M059J (cell line): ENCODE results near the gene GPC5. TPM values are rescaled to one million over a fixed set of nuclear protein-coding genes. Genes with fewer than 3 reads are reported as not detected.
"Not testable (repeated sequence)": the region's sequence is repeated elsewhere in the genome, so short reads cannot be mapped to it uniquely, and the experiment has no call there.

ENCODE experiments used
- DNase-seq: peaks from one replicate; pipeline ENCODE4 v3.0.0-alpha.2; 2012; ENCODE audit warnings: low read depth
- total RNA-seq: library from RNA; depleted of rRNA; stranded (reverse); fragments of >200 nt; shearing (Covaris generic); gene quantifications from 2 replicates; pipeline ENCODE4 v1.2.3, GENCODE V29; 2014

The GPC5 gene
- total RNA-seq, 1 experiment from 2014 or later = 0.25 TPM

DNA sequence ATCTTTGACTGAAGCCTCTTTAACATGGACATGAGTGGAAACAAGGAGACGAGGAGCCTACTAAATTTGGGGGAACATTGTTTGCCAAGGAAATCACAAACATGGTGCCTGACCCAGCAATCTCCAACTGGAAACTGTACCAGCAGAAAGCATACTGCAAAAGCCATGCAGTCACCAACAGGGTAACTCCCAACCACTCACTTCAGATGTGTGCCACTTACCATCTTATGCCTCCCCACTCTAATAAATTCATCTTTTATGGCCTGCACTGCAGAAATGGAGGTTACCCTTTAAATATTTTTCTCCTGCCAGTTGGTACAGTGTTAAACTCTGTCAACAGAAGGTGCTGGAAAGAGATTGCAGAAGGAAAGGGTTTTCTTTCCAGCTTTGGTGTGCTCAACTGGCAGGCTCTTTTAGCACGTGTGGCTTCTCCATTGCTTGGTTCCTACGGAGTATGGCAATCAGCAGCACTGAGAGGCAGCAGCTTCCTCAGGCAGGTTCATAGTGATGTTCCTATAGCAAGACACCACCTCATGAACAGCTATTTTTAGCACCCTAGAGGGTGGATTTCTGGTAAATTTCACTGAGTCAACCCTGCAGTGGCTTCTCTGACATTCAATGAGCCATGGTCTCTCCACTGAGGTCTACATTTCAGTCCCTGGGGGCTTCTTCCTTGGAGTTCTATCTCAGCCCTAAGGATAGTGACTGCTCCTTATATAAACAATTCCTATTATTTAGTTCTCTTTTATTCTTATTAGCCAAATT lies 29.6 kb upstream of the GPC5 start:
- peak; percentile 48 for DNase-seq

DNA sequence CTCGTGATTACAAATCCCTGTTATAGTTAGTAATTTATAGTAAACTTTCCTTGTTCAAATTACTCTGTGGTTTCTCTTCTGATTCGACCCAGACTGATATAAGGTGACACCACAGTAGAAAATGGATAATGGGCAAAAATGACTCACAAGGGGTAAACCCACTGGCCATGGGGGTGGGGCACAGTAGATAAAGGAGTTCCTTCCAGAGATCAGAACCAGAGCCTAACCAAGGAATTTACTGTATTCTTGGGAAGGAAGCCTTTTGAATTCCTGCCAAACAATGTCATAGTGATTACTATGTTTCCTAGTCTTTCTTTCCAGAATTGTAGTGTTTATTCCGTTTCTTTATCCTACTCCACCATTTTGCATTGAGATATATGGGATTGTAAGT lies 29.0 kb upstream of the GPC5 start:
- peak; percentile 75 for DNase-seq

DNA sequence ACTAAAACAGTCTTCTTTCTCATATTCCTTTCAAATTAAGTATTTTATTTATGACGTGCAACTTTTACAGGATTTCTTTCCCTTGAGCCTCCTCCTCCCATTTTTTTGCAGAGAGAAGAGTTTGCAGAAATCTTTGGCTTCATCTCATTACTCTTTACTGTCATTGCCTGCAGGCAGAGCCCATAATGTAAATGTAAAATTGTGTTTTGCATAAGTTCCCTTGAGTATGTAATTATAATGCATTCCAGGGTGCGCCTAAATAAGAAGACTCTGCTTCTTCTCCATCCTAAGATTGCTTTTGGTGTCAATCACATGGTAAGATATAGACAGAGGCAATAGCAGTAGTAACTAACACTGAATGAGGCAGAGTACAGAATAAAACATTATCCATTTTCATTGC lies 27.9 kb upstream of the GPC5 start:
- no peak for DNase-seq

DNA sequence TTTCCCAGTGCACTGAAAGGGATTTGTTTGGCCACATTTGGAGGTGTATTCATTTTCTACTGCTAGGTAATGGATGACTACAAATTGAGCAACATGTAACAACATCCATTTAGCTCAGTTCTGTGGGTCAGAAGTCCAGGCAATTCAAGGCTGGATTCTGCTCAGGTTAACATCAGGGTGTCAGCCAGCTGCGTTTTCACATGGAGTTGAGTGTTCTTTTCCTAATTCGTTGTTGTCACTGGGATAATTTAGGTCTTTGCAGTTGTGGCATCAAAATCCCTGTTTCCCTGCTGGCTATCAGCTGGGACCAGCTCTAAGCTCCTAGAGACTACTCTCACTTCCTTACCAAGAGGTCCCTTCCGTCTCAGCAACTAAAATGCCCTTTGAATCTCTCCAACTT lies 25.5 kb upstream of the GPC5 start:
- no peak for DNase-seq

DNA sequence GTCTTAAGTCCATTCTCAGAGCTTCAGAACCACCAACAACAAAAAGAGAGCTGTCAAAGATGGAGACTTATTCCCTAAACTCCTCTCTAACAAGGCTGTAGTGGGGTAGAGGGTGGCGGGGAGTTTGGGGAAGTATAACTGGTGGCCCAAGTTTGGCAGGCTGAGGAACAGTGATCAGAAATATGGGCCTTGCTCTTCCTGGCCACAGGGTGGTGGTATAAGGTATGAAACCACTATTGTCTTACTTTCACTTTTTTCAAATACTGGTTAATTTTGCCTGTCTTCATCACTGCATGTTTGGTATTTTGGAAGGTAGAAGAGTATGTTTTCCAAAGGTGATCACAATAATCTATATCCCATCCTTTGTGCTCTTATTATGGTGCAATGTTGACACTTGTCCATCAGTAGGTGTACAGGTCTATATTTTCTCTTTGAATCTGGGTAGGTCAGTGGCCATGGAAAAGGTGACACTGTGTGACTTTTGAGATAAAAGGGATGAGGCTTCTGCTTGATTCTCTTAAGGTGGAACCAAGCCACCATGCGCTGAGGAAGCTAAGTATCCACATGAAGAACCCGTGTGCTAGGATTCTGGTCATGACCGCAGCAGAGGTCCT lies 23.2 kb upstream of the GPC5 start:
- peak; percentile 2 for DNase-seq

DNA sequence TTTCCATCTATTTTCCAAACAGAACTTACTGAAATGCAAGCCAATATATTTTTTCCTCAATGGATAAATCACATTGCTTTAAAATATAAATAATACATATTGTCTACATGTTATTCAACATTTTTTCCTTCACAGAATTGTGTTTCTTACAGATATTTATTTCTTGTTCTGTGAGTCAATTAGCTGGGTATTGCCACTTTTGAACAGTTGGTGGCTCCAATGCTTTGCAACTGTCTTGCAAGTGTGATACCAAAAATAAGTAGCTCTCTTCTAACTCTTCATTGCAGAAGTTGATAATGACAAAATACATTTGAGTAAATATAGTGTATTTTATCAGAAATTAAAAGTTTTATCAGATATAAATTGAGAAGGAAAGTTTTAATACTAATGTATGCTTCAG lies 17.1 kb upstream of the GPC5 start:
- peak; percentile 2 for DNase-seq

DNA sequence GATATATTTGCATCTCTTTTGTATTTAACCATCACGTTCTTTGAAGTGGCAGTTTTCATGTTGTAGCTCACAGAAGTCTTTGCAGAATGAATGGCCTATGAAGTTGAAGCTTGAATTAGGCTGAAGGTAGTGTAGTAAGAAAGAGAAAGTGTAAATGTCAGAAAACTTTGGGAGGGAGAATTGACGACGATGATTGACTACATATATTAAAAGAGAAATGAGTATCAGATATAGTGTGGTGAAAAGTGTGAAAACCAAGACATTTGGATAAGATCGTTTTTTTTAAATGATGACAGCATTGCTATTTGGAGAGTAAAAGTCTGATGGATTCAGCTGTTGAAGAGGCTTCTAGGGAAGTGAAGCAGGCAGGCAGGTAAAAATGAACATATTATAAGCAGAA lies 14.6 kb upstream of the GPC5 start:
- no peak for DNase-seq

DNA sequence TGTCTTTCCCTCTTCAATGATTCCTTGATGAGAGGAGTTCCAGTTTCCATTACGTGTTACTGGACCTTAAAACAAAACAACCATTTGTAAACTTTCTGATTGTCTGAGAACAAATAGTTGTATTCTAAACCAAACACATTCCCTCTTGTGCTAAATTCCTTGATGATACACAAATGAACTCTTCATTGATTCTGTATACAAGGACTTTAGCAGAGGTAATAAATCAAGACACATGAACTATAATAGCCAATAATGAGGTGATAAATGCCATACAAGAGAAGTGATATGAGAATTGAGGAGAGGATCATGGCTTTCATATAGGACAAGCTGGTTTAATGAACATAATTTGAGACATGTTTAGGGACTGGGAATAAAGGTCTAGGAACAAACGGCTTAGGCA lies 13.5 kb upstream of the GPC5 start:
- DNase-seq = no peak

DNA sequence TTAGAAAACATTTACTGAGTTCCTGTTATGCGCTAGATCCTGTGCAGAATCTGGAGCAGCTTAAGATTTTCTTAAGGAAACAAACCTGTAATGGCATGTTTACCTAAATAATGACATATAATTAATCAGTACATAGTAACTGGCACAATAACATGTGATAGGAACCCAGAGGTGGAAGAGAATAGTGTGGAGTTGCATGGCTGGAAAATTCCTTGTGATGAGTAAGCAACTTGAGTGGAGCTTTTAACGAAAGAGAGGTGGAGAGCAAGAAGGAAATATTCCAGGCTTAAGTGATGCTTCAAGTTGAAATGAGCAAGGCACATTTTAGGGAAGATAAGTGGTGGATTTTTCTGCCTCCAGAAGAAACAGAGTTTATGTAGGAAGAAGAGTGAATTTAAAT lies 9.2 kb upstream of the GPC5 start:
- DNase-seq = no peak

DNA sequence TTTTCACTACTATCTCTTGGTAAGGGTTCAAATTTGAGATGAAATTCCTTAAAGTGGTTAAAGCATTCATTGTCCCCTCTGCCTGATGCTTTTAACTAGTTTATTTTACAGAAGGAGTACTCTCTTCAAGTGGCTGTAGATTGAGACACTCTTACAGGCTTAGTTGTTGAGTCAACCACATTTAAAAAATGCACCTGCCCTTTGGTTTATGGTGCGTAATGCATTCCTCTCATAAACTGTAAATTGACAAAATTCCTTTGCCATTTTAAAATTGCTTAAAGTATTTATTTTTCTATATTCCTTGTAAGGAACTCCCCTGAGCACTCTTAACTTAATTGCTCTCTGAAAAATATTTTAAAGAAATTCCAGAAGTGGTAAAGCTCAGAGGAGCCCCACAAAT lies 826 bp upstream of the GPC5 start:
- DNase-seq = no peak

DNA sequence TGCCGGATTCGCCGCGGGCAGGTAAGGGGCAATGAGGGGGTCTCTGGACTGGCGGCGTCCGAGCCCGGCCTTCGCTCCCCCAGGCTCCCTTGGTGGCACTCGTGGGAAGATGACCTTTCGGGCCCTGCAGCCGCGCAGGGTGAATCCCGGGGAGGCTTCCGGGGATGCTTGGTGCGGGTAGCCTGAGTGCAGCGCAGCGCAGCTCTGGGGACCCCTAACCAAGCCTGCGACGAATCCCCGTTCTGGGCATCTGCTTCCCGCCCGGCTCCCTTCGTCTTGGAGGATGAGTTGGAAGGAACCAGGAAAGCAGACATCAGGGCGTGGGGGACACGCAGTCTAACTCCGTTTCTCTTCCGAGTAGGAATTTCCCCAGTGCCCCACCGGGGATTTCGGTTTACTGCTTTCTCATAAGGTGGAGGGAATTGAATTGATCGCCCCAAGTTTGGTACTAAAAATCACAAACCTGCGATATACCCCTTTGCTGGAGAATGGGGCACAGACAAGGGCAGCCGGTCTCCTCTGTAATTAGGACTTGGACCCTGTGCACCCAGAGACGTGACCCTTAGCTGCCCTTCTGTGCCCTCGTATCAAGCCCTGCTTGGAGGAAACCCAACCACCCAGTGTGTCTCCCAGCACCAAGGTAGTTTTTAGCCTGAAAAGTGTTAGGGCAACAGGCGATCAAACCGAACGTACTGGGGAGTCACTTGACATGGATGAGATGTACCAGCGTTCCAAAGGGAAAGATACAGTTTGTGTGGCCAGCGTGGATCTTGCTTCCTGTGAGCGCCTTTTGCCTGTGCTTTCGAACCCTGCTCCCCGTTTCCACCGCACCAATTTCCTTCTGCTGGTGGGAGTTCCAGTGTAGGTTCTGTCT lies 1.0 kb downstream of the GPC5 start:
- DNase-seq = no peak

DNA sequence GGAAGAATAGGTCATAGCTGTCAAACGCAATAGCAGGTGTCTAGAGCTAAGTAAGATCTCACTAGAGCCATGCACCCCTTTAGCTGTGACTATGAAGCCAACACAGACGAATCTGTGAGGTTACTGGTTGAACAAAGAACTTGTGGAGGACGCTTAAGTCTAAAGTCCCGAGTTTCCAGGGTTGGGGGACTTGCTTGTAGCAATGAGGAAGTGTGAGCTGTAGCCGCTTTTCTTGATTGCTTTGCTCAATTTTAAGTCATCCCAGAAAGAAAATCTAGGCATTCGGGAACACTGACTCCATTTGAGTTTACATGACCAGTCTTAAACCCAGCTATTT lies 1.6 kb downstream of the GPC5 start:
- no peak for DNase-seq

DNA sequence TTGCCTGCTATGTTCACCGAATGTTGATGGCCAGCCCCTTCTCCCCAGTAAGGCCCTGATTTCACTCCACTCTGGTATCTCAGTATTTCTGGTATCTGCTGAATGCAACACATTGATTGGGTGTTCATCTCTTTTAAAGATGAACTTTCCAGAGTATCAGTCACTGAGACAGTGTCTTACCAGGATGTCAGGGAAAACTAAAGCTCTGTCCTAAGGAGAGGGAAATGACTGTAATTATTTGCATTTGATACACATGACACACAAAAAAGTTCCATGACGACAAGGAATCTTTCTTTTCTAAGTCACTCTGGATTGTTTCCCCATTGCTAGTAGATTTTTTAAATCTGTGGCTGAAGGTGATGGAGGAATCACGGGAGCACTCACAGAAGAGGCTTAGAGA lies 2.2 kb downstream of the GPC5 start:
- DNase-seq = no peak

DNA sequence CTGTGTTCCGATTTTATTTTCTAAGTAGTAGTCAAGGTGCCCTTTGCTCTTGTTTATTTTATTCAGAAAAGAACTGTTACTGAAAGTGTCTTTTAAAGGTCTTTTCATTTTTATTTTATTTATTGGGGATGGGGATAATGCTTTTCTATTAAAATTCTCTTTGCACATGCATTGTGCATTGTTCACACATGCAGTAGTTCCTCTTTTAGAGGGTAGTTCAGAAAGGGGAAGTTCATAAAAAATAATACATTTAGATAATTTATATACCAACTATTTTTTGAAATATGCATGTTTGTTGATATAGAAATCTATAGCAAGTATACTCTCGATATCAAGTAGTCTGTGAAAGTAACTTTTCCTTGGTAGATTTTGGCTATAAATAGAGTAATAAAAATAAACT lies 3.5 kb downstream of the GPC5 start:
- no peak for DNase-seq

DNA sequence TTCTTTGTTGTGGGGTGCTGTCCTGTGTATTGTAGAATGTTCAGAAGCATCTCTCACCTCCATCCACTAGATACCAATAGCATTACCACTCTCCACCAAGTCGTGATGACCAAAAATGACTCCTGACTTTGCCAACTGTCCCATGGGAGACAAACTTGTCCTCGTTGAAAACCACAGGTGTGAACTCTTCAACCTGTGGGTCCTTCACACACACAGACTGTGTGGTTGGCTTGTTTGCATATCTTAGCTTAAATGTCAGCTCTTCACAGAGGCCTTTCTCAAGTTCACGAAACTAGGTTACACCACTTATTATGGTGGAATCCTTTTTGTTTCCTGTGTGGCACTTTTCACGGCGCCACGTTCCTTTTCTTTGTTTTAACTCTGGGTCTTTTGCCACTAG lies 6.8 kb downstream of the GPC5 start:
- no peak for DNase-seq

DNA sequence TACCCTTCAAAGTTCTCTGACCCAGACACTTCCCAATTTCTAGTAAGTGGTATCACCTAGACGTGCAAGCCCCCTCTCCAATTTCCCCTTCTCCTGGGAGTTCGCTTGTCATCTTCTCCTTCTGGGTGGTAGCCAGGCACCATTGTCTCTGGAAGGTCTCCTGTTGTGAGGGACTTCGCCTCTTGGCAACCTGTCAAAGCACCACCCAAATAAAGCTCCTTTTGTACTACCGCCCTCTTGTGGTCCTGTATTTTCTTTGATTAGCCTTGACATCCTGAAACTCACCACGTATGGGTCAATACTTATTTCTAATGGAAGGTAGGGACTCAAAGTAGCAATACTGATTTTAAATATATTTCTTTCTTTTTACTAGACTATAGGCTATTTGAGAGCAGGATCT lies 8.2 kb downstream of the GPC5 start:
- peak; percentile 25 for DNase-seq

DNA sequence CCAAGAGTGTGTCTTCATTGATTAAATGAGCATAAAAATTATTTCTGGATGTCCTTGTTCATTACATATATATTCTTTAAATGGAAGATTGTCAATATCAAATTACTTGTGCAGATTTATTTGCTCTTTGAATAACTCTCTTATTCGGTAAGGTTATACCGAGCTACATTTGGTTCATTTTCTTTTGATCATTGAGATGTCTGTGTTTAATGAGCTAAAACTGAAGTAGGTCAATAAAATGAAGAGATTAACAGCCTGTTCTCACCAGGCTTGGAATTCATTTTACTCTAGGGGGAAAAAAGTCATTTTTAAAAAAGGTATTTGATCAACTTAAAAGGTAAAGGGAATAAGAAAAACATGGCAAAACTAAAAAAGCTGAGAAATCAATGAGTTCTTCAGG lies 10.6 kb downstream of the GPC5 start:
- no peak for DNase-seq

DNA sequence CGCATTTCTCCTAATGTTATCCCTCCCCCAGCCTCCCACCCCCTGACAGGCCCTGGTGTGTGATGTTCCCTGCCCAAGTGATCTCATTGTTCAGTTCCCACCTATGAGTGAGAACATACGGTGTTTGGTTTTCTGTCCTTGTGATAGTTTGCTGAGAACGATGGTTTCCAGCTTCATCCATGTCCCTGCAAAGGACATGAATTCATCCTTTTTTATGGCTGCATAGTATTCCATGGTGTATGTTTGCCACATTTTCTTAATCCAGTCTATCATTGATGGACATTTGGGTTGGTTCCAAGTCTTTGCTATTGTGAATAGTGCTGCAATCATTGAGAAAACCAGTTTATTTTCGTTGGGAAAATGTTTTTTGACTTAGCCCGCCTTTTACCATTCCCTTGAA lies 18.2 kb downstream of the GPC5 start:
- not testable (repeated sequence) for DNase-seq

DNA sequence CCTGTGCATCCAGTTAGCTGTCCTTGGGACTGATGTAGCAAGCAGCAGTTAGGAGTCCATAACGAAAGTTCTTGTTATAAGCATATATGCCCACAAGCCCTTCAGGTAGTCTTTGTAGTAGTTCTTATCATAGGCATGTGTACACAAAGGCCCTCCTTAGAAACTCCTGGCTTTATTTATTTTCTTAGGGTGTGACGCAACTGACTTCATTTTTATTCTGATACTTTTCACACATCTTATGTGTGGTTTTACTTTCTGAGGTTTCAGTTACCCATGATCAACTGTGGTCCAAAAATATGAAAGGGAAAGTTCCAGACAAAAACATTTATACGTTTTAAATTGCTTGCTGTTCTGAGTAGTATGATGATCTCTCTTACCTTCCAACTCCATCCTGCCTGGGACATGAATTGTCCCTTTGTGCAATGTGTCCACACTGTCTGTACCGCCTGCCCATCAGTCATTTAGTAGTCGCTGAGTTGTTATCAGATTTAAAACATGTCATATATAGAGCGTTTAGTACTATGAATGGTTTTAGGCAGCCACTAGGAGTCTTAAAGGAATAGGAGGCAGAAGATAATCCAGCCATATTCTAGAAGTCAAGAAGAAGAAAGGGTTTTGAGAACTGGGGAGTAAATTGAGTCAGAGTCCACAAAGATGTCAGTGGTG lies 19.4 kb downstream of the GPC5 start:
- no peak for DNase-seq

DNA sequence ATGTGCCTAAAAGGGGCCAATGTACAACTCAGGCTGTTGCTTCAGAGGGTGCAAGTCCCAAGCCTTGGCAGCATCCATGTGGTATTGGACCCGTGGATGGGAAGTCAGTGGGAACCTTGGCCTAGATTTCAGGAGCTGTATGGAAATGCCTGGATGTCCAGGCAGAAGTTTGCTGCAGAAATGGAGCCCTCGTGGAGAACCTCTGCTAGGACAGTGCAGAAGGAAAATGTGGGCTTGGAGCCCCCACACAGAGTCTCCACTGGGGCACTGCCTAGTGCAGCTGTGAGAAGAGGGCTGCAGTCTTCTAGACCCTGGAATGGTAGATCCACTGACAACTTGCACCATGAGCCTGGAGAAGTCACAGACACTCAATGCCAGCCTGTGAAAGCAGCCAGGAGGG lies 28.5 kb downstream of the GPC5 start:
- no peak for DNase-seq

DNA sequence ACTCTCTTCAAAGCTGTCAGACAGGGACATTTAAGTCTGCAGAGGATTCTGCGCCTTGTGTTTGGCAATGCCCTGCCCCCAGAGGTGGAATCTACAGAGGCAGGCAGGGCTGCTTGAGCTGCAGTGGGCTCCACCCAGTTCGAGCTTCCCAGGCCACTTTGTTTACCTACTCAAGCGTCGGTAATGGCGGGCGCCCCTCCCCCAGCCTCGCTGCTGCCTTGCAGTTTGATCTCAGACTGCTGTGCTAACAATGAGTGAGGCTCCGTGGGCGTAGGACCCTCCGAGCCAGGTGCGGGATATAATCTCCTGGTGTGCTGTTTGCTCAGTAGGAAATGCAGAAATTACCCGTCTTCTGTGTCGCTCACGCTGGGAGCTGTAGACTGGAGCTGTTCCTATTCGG lies 40.3 kb downstream of the GPC5 start:
- not testable (repeated sequence) for DNase-seq

DNA sequence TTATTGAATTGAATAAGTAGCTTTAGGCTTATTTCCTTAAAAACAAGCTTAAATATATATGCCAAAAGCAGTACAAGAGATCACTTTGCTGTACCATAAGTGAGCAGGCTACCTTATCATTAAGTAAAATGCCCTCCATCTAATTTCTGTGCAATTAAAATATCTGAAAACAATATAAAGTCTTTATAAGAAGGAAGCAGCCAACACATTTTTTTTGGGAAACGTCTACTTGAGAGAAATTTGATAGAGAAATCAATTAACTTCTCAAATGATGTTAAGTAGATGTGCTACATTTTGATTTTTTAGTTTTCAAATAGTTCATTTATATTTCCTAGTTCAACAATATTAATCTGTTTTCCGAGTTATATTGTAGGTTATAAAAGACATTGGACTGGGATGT lies 52.5 kb downstream of the GPC5 start:
- DNase-seq = no peak

DNA sequence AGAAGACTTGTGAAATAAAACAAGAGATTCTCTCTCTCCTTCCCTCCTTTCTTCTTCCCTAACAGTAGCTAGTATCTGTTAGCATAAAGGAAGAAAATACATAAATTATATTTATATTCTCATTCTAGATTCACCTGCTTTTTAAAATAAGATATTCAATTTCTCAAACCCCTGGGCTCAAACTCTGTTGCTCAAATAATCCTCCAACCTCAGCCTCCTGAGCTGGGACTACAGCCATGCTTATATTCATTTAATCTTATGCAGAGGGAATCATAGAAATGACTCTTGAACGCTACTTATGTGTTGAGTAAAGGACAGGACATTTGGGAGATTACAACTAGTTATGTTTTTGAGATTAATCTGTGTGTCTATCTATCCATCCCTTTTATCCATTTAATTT lies 56.2 kb downstream of the GPC5 start:
- DNase-seq = no peak
